ENCODE data around the gene LHX3.

The LHX3 gene

GRCh38 chr9:136177224-136177623, 27.7 kb downstream of the LHX3 start:
- DNase-seq (ENCODE audit: low read depth): no peak

DNA sequence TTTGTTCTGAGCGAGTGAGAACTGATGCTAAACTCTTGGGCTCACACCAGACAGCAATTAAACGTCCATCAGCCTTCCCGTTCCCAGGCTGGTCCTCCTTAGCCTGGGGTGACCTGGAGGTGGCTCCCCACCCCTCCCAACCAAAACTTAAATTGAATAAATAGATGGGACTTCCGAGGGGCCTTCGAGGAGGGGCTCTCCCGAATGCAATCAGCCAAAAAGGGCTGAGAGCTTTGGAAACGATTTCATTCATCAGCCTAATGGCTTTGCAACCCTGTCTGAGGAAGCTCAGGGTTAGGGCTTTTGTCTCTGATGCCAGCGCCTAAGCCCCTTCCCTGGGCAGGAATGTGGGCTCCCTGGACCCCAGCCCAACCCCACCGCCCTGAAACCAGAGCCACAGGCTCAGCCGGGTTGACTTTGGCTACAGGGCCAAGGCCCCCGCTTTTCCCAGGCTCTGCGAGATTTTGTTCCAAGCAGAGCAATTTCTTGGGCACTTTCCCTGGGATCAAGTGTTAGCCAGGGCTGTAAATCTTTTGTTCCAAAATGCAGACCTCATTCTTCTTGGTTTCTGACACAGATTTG, 29.2 kb downstream of the LHX3 start:
- DNase-seq (ENCODE audit: low read depth): no peak

- DNase-seq (ENCODE audit: low read depth): no peak
Observed at GRCh38 chr9:136174779-136175615, 29.9 kb downstream of the LHX3 start.

DNA sequence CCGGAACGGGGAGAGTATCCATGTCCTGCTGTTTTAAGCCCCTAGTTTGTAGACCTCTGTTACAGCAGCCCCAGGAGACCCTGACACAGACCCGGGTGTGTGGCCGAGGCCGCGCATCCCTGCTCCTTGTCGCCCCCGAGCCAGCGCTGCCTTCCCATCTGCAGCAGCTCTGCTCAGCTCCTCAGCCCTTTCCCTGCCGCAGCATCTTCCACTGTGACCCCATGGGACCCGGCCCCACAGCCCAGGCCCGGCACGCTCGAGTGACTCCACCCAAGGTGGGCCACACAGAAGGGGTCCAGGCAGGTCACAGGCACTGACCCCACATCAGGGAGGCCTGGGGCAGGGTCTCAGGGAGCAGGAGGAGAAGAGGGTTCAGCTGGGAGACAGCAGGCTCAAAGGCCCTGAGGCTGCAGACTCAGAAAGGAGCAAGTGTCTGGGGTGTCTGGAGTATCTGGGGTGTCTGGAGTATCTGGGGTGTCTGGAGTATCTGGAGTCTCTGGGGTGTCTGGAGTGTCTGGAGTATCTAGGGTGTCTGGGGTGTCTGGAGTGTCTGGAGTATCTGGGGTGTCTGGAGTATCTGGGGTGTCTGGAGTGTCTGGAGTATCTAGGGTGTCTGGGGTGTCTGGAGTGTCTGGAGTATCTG, 31.2 kb downstream of the LHX3 start:
- no peak for DNase-seq (ENCODE audit: low read depth)

GRCh38 chr9:136172412-136173079, 32.4 kb downstream of the LHX3 start:
- DNase-seq (ENCODE audit: low read depth): no peak

GRCh38 chr9:136171801-136172411, 33.0 kb downstream of the LHX3 start:
- no peak for DNase-seq (ENCODE audit: low read depth)

GRCh38 chr9:136171009-136171800, 33.7 kb downstream of the LHX3 start:
- DNase-seq (ENCODE audit: low read depth): no peak

DNA sequence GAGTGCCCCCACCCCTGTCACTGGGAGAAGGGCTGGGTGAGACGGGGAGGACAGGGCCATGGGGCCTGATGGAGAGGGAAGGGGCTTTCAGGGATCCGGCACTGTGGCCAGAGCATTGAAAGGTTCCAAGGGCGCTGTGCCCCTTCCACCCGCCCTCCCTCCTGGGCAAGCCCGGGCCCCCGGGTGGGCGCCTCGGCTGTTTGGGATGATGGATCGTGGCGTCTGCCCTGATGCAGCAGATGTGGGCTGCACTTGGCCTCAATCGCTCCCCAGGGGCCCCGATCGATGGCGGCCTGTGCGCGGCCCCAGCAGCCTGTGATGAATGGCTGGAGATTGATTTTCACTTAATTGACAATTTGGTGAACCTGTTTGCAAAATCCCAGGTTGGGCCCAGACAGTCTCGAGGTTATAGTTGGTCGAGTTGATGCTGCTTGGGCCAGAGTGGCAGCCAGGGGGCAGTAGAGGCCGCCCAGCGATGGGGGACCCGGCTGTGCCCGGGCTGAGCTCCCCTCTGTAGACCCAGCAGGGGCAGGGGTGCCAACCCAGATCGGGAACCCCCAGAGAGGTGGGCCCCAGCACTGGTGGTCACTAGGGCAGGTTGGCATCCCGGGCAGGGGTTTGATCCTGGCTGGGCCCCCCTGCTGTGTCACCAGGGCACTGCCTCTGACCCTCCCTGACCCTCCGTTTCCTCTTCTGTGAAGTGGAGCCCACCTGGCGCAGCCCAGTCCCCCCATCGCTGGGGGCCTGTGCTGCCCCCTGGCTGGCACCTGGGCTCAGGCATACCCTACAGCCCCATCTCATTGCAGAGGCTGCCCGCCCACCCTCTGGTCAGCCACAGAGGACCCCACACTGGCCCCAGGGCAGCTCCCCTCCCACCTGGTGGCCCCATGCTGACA, 34.7 kb downstream of the LHX3 start:
- DNase-seq (ENCODE audit: low read depth): peak; percentile 44

DNA sequence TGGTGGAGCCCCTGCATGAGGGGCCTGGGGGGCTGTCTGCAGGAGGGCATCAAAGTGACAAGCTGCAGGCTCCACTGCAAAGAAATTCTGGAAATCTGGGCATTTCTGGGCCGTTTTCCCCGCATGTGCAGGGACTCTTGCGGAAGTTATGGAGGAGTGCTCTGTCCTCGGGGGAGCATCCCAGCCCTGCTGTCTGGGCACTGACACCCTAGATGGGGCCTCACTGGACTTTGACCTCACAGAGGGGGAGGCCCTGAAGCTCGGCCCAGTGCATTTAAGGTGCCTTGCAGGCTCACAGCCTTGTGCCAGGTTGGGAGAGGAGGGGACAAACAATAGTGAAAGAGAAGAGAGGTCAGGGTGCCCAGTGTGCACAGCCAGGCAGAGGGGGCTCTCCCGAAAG, 35.4 kb downstream of the LHX3 start:
- no peak for DNase-seq (ENCODE audit: low read depth)

- no peak for DNase-seq (ENCODE audit: low read depth)
Observed at GRCh38 chr9:136163248-136163850, 41.6 kb downstream of the LHX3 start.

DNA sequence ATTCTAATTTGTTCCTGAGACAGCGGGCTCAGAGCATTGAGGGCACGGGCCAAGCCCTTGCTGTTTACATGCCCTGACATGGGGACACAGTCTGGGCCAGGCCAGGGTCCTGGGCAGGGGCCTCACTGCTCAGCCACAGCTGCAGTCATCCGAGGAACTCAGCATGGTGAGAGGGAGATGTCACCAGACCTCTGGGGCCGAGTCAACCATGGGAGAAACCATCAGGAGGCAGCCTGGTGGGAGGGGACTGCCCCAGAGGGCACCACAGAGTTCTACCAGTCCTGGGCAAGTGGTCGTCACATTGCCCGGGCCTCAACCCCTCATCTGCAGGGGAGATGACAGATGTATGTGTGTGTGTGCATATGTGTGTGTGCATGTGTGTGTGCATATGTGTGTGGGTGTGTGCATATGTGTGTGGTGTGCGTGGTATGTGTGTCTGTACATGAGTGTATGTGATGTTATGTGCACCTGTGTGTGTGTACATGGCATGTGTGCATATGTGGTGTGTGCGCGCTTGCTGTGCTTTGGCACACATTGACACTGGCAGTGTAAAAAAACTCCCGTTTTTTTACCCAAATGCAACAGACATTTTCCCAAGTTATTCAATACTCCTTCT, 43.8 kb downstream of the LHX3 start:
- no peak for DNase-seq (ENCODE audit: low read depth)

- no peak for DNase-seq (ENCODE audit: low read depth)
Observed at GRCh38 chr9:136160381-136160841, 44.5 kb downstream of the LHX3 start.

GRCh38 chr9:136159851-136160250, 45.1 kb downstream of the LHX3 start:
- DNase-seq (ENCODE audit: low read depth): no peak

GRCh38 chr9:136157477-136158265, 47.3 kb downstream of the LHX3 start:
- DNase-seq (ENCODE audit: low read depth): no peak

DNA sequence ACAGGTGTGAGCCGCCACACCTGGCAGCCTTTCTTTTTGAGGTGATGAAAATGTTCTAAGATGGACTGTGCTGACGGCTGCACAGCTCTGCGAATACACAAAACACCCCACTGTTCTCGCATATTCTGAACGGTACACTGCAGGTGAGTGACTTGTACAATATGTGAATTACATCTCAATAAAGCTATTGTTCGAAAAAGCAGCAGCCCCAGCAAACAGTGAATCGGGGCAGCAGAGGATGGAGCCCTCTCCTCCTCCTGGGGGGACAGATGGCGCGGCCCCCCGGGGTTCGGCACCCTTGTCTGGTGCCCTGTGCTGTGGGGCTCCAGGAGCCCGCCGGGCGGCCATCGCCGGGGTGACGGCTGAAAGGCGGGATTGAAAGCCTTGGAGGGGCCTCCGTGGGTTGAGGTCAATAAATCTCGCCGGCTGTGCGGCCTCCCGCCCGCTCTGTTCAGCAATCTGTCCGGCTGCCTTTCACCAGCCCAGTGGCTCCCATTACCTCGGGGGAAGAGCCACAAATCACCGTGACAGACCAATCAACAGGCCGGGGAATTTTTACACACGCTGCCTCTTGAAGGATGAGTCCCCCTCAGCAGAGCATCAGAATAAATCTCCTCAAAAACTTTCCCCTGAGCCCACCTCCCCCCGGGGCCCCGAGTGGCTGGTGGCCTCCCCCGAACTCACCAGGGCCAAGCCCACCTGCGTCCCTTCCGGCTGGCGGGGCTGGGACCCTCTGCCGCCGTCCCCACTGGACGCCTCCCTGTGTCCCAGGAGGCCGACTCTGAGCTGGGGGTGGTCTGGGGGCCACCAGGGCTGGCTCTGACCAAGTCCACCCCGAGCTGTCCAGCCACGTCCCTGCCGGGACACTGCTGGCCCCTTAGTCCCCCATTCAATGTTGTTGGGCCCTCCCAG, 48.5 kb downstream of the LHX3 start:
- DNase-seq (ENCODE audit: low read depth): no peak

DNA sequence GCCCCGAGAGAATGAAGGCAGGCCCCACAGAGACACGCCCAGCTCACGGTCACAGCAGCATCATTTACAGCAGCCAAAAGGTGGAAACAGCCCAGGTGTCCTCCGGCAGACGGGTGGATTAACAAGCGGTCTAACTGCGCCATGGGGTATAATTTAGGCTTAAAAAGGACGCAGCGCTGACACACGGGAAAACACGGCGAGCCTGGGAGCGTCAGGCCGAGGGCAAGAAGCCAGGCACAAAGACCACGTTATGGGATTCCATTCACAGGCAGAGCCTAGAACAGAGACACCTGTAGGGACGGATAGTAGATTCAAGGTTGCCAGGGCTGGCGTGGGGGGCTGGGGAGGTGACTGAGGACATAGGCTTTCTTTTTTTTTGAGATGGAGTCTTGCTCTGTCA, 49.4 kb downstream of the LHX3 start:
- DNase-seq (ENCODE audit: low read depth): no peak

GRCh38 chr9:136154943-136155342, 50.0 kb downstream of the LHX3 start:
- DNase-seq (ENCODE audit: low read depth): no peak
